ENCODE results near the gene ELP2.
A peak's percentile ranks its signal among the peaks of the same experiment; 100 is the strongest.
"Not testable (repeated sequence)": the region's sequence is repeated elsewhere in the genome, so short reads cannot be mapped to it uniquely, and the experiment has no call there.

Gene ELP2, protein sequence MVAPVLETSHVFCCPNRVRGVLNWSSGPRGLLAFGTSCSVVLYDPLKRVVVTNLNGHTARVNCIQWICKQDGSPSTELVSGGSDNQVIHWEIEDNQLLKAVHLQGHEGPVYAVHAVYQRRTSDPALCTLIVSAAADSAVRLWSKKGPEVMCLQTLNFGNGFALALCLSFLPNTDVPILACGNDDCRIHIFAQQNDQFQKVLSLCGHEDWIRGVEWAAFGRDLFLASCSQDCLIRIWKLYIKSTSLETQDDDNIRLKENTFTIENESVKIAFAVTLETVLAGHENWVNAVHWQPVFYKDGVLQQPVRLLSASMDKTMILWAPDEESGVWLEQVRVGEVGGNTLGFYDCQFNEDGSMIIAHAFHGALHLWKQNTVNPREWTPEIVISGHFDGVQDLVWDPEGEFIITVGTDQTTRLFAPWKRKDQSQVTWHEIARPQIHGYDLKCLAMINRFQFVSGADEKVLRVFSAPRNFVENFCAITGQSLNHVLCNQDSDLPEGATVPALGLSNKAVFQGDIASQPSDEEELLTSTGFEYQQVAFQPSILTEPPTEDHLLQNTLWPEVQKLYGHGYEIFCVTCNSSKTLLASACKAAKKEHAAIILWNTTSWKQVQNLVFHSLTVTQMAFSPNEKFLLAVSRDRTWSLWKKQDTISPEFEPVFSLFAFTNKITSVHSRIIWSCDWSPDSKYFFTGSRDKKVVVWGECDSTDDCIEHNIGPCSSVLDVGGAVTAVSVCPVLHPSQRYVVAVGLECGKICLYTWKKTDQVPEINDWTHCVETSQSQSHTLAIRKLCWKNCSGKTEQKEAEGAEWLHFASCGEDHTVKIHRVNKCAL

DNA sequence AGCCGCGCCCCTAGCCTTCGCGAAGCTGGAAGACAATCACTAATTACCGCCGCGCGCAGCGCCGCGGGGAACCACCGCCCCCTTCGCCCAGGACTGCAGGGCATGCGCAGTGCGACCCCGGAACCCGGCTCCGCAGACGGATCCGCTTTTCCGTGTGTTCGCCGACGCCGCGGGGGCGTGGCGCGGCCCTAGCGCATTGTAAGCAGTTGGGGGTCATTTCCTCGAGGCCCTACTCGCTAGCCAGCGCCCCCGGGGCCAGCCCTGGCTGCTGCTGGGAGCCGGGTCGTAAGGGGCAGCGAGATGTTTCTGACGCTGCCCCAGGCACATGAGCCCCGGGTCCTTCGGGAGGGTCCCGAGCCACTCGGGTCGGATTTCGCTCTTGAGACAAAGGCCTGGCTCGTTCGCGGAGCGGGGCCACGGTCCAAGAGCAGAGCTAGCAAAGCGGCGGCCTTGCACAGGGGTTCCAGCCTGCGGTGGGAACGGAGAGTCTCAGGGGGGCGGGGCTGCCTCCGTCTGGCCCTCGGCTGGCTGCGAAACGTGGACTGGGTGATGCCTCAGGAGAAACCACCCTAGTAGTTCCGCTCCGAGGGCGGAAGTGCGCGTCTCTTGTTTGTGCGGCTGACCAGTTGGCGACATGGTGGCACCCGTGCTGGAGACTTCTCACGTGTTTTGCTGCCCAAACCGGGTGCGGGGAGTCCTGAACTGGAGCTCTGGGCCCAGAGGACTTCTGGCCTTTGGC, at the start of gene ELP2, which contains the start of gene SLC39A6:
Gene ELP2 (plus strand): TSS at position 600 of the 739 bp plus-strand sequence. CDS start 35 bp downstream, at position 635.
Gene SLC39A6 (minus strand): TSS at position 41 of the 739 bp plus-strand sequence. CDS start 2,333 bp downstream, outside the sequence.
- DNase-seq (ENCODE audit: low read depth in 2 of 2, low spot score in 1 of 2), result peak; percentile 90

DNA sequence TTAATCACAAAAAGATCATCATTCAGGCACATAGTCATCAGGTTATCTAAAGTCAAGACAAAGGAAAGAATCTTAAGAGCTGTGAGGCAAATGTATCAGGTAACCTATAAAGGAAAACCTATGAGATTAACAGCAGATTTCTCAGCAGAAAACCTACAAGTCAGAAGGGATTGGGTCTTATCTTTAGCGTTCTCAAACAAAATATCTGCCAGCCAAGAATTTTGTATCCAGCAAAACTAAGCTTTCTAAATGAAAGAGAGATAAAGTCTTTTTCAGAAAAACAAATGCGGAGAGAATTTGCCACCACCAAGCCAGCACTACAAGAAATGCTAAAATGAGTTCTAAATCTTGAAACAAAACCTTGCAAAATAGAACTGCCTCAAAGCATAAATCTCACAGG, 48.6 kb upstream of the ELP2 start:
- DNase-seq (ENCODE audit: low read depth in 2 of 2, low spot score in 1 of 2), result not testable (repeated sequence)

DNA sequence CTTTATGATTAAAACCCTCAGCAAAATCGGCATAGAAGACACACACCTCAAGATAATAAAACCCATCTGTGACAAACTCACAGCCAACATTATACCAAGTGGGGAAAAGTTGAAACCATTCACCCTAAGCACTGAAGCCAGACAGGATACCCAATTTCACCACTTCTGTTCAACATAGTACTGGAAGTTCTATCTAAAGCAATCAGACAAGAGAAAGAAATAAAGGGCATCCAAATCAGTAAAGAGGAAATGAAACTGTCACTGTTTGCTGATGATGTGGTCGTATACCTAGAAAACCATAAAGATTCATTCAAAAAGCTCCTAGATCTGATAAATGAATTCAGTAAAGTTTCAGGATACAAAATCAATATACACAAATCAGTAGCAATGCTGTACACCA, 46.0 kb upstream of the ELP2 start:
- DNase-seq (ENCODE audit: low read depth in 2 of 2, low spot score in 1 of 2), result no peak

DNA sequence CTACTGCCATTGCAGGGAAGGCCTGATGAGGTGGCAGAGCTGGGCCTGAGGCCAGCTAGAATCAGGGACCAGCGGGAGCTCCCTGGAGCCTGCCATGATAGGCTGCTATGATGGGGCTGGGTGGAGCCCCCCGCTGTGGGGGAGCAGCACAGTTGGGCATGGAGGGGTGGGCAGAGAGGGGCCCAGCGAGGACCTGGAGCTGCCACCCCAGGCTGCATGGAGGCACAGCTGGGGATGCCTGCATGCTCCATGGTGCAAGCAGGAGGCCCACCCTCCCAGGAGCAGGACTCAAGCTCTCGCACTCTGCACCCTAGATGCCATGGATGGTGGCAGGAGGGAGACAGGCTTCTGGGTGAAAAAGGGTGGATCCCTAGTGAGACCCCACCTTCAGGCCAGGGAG, 44.5 kb upstream of the ELP2 start:
- DNase-seq (ENCODE audit: low read depth in 2 of 2, low spot score in 1 of 2), result no peak

DNA sequence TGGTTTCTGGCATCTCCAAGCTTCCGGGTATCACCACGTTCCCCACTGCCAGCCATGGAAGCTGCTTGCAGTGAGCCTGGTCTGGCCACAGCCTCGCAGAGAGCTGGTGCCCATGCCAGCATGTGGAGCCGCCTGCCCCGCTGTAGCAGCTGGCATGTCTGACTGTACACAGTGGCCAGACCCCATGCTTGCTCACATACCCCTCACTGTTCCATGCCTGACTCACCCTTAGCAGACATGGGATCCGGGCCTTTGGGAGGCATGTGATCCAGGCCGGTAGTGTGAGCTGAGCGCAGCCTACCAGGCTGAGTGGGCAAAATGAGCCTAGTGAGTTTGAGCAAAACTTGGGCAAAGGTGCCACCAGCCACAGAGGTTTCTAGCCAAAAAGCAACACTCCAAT, 43.5 kb upstream of the ELP2 start:
- no peak for DNase-seq (ENCODE audit: low read depth in 2 of 2, low spot score in 1 of 2)

DNA sequence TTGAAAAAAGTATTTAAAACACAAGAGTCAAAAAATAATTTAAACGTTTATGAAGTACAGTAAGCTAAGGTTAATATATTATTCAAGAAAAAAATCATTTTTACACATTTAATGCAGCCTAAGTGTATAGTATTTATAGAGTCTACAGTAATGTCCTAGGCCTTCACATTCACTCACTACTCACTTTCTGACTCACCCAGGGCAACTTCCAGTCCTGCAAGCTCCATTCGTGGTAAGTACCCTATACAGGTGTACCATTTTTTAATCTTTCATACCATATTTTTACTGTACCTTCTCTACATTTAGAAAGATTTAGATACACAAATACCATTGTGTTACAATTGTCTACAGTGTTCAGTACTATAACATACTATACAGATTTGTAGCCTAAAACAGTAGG, 41.4 kb upstream of the ELP2 start:
- DNase-seq (ENCODE audit: low read depth in 2 of 2, low spot score in 1 of 2), result no peak

DNA sequence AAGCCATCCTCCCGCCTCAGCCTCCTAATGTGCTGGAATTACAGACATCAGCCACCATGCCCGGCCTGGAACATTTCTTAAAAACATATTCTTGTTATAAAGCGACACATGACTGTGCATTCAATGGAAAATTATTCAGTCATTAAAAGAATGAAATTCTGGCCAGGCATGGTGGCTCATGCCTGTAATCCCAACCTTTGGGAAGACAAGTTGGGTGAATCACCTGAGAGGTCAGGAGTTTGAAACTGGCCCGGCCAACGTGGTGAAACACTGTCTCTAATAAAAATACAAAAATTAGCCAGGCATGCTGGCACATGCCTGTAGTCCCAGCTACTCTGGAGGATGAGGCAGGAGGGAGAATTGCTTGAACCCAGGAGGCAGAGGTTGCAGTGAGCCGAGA, 40.7 kb upstream of the ELP2 start:
- DNase-seq (ENCODE audit: low read depth in 2 of 2, low spot score in 1 of 2), result no peak

DNA sequence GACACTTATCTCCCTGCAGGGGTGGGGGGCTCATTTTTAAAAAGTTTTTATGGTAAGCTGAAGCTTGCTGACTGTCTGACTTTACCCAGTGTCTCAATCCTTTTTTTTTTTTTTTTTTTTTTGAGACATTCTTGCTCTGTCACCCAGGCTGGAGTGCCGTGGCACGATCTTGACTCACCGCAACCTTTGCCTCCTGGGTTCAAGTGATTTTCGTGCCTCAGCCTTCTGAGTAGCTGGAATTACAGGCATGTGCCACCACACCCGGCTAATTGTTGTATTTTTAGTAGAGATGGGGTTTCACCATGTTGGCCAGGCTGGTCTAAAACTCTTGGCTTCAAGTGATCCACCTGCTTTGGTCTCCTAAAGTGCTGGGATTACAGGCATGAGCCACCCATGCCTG, 37.6 kb upstream of the ELP2 start:
- not testable (repeated sequence) for DNase-seq (ENCODE audit: low read depth in 2 of 2, low spot score in 1 of 2)

DNA sequence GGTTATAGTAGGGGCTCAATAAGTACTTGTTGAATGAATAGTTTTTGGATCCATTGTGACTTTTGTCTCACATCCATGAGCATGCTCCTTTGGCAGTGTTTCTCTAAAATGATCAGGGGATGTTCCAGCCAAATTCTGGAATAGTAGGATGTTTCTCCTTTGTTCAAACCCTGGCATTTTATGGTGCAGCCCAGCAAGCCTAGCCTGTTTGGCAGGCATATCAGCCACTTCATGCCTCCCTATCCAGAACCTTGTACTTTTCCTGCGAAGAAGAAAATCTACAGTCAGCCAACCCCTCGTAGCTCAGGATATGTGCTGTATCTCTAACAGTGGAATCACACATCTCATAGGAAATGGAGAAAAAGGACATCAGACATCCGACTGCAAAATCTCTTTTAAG, 35.3 kb upstream of the ELP2 start:
- DNase-seq (ENCODE audit: low read depth in 2 of 2, low spot score in 1 of 2), result no peak

DNA sequence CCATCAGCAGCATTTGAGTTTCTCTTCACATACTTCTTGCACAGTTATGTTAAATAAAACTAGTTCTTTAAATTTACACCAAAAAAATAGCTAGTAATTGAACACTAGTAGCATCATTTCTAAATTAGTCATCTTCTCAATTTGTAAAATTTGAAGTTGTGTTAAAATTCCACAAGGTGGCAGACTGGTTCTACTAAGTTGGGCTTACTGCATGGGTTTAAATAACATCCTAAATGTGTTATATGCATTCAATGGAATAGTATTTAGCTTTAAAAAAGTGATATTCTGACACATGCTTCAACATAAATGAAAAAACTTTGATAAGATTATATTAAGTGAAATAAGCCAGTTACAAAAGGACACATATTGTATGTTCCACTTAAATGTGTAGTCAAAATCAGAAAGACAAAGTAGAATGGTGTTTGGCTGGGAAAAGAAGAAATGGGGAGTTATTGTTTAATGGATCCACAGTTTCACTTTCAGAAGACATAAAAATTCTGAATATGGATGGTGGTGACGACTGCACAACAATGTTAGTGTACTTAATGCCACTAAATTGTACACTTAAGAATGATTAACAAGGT, 33.7 kb upstream of the ELP2 start:
- no peak for DNase-seq (ENCODE audit: low read depth in 2 of 2, low spot score in 1 of 2)

DNA sequence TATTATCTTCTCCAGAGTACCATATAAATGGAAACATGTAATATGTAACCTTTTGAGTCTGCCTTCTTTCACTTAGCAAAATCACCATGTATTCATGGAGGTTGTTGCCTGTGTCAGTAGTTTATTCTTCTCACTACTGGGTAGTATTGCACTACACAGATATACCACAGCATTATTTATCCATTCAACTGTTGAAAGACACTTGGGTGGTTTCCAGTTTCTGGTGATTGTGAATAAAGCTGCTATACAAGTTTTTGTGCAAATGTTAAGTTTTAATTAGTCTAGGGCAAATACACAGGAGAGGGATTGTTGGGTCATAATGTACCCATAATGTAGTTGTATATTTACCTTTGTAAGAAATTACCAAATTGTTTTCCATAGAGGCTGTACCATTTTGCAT, 32.7 kb upstream of the ELP2 start:
- DNase-seq (ENCODE audit: low read depth in 2 of 2, low spot score in 1 of 2), result no peak

DNA sequence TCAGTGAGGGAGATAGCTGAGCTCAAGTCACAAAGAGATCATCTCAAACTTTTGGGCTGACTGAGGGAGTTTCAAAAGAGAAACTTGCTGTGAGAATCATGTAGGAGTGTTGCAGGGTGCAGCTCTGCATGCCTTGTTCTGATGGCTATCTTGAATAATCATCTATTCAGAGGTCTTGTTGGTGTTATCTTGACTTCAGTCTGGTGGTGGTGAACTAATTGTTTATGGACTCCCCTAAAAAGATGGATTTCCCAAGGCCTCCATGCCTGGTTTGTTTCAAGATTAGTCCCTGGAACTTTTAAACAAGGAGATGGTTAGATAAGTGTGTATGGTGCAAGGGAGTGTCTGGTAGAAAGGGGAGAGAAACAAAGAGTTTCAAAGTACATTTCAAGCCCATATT, 30.4 kb upstream of the ELP2 start:
- DNase-seq (ENCODE audit: low read depth in 2 of 2, low spot score in 1 of 2), result no peak

DNA sequence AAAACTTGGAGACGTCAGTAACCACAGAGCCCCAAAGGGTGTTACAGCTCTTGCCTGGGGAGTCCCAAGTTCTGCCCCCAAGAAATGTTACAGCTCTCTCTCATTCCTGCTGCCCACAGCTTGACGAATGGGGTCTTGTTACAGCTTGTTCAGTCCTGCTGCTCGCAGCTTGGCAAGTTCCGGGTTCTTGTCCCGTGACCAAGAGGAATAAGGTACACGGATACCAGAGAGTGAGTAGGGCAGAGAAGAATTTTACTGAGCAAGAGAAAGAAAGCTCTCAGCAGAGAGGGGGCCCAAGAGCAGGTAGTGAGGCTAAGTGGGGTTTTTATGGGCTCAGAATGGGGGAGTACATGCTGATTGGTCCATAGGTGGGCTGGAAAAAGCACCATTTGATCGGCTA, 27.8 kb upstream of the ELP2 start:
- DNase-seq (ENCODE audit: low read depth in 2 of 2, low spot score in 1 of 2), result no peak

DNA sequence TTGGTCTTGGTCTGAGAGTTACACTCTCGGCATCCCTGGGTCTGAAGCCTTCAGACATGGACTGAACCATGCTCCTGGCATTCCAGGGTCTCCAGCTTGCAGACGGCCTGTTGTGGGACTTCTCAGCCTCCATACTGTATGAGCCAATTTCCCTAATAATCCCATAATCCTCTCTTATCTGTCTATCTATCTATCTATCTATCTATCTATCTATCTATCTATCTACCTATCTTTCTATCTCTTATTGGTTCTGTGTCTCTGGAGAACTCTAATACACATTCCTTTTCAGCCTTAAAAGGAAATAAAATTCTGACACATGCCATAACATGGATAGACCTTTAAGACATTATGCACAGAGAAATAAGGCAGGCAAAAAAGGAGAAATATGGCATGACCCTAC, 24.9 kb upstream of the ELP2 start:
- DNase-seq (ENCODE audit: low read depth in 2 of 2, low spot score in 1 of 2), result no peak

DNA sequence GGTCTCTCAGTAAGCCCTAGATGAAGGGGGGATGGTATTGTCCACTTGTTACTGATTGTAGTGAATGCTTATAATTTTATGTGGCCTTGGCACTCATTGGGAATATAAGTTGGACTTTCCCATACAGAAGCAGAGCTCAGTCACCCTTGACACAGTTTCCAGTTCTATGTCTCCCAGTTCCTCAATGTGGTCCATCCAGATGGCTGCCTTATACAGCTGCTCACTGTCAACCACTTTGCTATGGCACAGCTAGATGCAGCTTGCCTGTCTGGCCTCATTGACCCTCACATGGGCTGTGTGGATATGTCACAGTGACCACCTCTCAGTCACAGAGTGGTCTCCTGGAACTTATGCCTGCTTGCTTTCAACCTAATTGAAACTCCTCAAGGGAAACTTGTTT, 22.2 kb upstream of the ELP2 start:
- no peak for DNase-seq (ENCODE audit: low read depth in 2 of 2, low spot score in 1 of 2)

DNA sequence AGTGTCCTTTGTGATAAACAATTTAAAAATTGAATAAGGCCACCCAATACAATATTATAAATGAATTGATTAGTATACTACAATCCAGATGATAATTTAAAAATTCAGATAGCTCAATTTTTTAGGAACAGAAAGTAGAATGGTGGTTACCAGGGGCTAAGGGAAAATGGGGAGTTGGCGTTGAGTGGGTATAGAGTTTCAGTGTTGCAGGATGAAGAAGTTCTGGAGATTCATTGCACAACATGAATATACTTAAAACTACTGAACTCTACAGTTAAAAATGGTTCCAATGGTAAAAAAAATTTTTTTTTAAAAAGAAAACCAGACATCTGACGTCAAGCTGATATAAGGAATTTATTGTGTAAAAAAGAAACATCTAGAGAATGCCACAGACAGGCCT, 21.5 kb upstream of the ELP2 start:
- DNase-seq (ENCODE audit: low read depth in 2 of 2, low spot score in 1 of 2), result no peak

DNA sequence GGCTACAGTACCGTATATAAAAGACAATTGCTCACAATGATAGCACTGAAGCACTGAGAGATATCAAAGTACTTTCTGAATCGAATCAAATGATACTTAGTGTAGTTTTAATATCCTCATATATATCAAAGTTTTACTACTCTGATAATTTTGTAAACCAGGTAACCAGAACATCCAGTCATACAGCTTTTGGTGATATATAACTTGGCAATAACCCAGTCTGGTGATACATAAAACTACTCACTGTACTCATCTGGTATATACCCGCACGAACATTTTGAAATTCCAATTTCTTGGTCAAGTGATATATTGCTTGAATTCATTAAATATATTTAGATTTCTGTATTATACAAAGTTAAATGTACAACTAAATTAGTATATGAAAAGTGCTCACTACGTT, 21.1 kb upstream of the ELP2 start:
- no peak for DNase-seq (ENCODE audit: low read depth in 2 of 2, low spot score in 1 of 2)

DNA sequence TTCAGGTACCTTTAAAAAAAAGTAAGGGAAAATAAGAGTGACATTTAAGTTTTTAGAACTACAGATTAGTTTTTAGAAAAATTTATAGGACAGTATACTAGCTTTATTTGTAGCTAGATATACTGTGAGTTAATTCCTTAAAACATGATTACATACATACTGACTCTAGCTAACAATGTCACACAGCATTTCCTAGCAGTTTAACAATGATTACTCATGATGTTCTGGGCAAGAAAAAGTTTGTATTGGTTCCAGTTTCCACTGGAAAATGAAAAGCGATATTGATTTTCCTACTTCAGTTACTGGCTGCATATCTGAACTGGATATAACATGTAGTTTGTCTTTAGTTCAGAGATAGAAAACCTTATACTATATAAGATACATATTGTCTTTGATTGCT, 20.0 kb upstream of the ELP2 start:
- DNase-seq (ENCODE audit: low read depth in 2 of 2, low spot score in 1 of 2), result no peak

DNA sequence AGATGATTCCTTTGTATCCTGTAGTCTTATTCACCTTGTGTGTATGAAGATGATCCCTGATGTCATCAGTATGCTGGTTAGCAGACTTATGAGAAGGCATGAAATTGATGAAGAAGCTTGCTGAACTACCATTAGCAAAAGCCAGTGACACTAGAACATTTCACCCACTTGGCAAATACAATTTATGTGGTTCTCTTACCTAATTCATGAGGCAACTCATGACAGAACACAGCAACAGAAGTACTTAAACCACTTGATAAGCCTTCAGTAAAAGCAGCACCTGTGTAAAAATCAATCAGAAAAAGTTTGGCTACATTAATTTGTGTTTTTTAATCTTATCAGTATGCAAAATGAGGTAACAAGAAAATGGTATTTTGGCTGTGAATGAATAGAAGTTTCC, 17.4 kb upstream of the ELP2 start:
- no peak for DNase-seq (ENCODE audit: low read depth in 2 of 2, low spot score in 1 of 2)

DNA sequence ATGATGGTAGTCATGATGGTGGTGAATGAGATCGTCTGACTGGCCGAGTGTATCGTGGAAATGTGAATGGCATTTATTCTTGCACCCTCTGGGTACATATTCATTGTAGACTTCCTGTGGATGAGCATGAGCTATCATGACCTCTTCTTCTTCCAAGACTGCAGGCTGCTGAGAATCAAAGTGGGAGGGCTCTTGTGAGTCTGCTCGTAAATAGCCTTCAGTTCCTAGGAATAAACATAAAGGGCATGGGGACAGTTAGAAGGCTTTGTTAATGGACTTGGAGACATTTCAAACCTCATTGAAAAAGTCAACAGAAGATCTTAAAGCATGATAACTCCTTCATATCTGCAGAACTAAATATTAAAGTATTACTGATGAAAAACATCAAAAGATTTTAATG, 15.4 kb upstream of the ELP2 start:
- no peak for DNase-seq (ENCODE audit: low read depth in 2 of 2, low spot score in 1 of 2)

DNA sequence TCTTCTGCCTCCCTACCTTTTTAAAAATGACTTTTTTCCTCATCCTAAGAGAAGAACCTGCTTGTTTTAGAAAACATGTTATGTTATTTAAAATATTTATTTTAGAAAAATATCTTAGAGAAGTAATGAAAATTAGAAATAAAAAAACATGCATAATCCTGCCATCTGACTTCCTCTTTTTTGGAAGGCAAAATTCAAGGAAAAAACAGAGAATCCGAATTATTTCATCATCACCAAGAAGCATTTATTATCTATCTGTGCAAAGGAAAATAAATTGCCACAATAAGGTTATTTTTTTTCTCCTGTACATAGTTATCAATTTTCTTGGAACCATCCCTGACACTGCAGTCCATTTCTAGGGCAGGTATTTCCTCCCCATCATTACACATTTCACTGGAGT, 15.0 kb upstream of the ELP2 start:
- no peak for DNase-seq (ENCODE audit: low read depth in 2 of 2, low spot score in 1 of 2)

All from stimulated activated CD8-positive, alpha-beta memory T cell treated with anti-CD3 and anti-CD28 coated beads, Interleukin-4, amount 100 ng/mL, for 4 hours (primary cell).